ENCODE results near the gene COLEC11. TPM values are rescaled to one million over a fixed set of nuclear protein-coding genes. Genes with fewer than 3 reads are reported as not detected.
A peak's percentile ranks its signal among the peaks of the same experiment; 100 is the strongest.

Gene COLEC11
- total and polyA plus RNA-seq, 2 experiments from 2014 or later: 21.5 to 22.6 TPM

- no peak for DNase-seq (ENCODE audit: low spot score)
- H3K79me2 ChIP-seq: no peaks in the 10 kb centered on the region
- H3K4me2 ChIP-seq: no peak overlapping the region
- H2AFZ ChIP-seq: no peak overlapping the region
- H3K4me3 ChIP-seq: no peak overlapping the region
- no peaks in the 10 kb centered on the region for H3K9me3 ChIP-seq (ENCODE audit: low read depth)
- no peak overlapping the region for H3K27ac ChIP-seq
- no peaks in the 10 kb centered on the region for H3K9me2 ChIP-seq (replicated peaks; ENCODE audit: insufficient read depth)
- TF ChIP-seq EZH2phosphoT487 (IDR thresholded peaks at IDR 0.05; ENCODE audit: low read depth, severe bottlenecking, unreplicated experiment) (no peak), CTCF (IDR thresholded peaks at IDR 0.05; ENCODE audit: poor library complexity) (no peak), EZH2 (IDR thresholded peaks at IDR 0.05; ENCODE audit: borderline replicate concordance) (no peak)
- WGBS (ENCODE audit: low lambda C conversion rate, missing lambda C conversion rate): 94% methylated on average over 8 of the region's 8 CpGs
- H4K20me1 ChIP-seq (ENCODE audit: insufficient read depth, poor library complexity, severe bottlenecking): no peaks in the 10 kb centered on the region
- no peaks in the 10 kb centered on the region for H3K36me3 ChIP-seq (replicated peaks; ENCODE audit: insufficient read depth, low read depth)
- H3K27me3 ChIP-seq: no peaks in the 10 kb centered on the region
- H3K4me1 ChIP-seq (ENCODE audit: insufficient read depth): no peaks in the 10 kb centered on the region
Measured at GRCh38 chr2:3625186-3625585, 30.3 kb downstream of the COLEC11 start.

- H3K4me2 ChIP-seq: no peak overlapping the region
- DNase-seq (ENCODE audit: low spot score): no peak
- H3K4me3 ChIP-seq: no peak overlapping the region
- no peaks in the 10 kb centered on the region for H3K36me3 ChIP-seq (replicated peaks; ENCODE audit: insufficient read depth, low read depth)
- no peaks in the 10 kb centered on the region for H3K79me2 ChIP-seq
- no peaks in the 10 kb centered on the region for H3K9me3 ChIP-seq (ENCODE audit: low read depth)
- TF ChIP-seq CTCF (IDR thresholded peaks at IDR 0.05; ENCODE audit: poor library complexity) (no peak), EZH2phosphoT487 (IDR thresholded peaks at IDR 0.05; ENCODE audit: low read depth, severe bottlenecking, unreplicated experiment) (no peak), EZH2 (IDR thresholded peaks at IDR 0.05; ENCODE audit: borderline replicate concordance) (no peak)
- peak overlapping the region; percentile 58 for H3K27ac ChIP-seq
- no peaks in the 10 kb centered on the region for H3K9me2 ChIP-seq (replicated peaks; ENCODE audit: insufficient read depth)
- H2AFZ ChIP-seq: no peak overlapping the region
- H4K20me1 ChIP-seq (ENCODE audit: insufficient read depth, poor library complexity, severe bottlenecking): no peaks in the 10 kb centered on the region
- no peaks in the 10 kb centered on the region for H3K4me1 ChIP-seq (ENCODE audit: insufficient read depth)
- WGBS (ENCODE audit: low lambda C conversion rate, missing lambda C conversion rate): 75% methylated on average over 12 of the region's 12 CpGs
- H3K27me3 ChIP-seq: no peaks in the 10 kb centered on the region
Measured at GRCh38 chr2:3626118-3626811, 31.4 kb downstream of the COLEC11 start.

GRCh38 chr2:3626812-3627499 is 32.0 kb downstream of the COLEC11 start:
- Histone ChIP-seq H3K9me3 (ENCODE audit: low read depth) (no peaks in the 10 kb centered on the region), H3K27ac (peak overlapping the region; percentile 46), H3K79me2 (no peaks in the 10 kb centered on the region), H3K4me2 (no peak overlapping the region), H3K4me3 (no peak overlapping the region), H2AFZ (no peak overlapping the region), H3K36me3 (replicated peaks; ENCODE audit: insufficient read depth, low read depth) (no peaks in the 10 kb centered on the region), H3K27me3 (no peaks in the 10 kb centered on the region), H4K20me1 (ENCODE audit: insufficient read depth, poor library complexity, severe bottlenecking) (no peaks in the 10 kb centered on the region), H3K9me2 (replicated peaks; ENCODE audit: insufficient read depth) (no peaks in the 10 kb centered on the region), H3K4me1 (ENCODE audit: insufficient read depth) (no peaks in the 10 kb centered on the region)
- no peak for TF ChIP-seq EZH2phosphoT487 (IDR thresholded peaks at IDR 0.05; ENCODE audit: low read depth, severe bottlenecking, unreplicated experiment)
- TF ChIP-seq EZH2 (IDR thresholded peaks at IDR 0.05; ENCODE audit: borderline replicate concordance): no peak
- no peak for TF ChIP-seq CTCF (IDR thresholded peaks at IDR 0.05; ENCODE audit: poor library complexity)
- no peak for DNase-seq (ENCODE audit: low spot score)
- WGBS (ENCODE audit: low lambda C conversion rate, missing lambda C conversion rate): 86% methylated on average over 19 of the region's 25 CpGs

All from hepatocyte (in vitro differentiated cells).